Measurements from ENCODE around the gene TLK2.

DNA sequence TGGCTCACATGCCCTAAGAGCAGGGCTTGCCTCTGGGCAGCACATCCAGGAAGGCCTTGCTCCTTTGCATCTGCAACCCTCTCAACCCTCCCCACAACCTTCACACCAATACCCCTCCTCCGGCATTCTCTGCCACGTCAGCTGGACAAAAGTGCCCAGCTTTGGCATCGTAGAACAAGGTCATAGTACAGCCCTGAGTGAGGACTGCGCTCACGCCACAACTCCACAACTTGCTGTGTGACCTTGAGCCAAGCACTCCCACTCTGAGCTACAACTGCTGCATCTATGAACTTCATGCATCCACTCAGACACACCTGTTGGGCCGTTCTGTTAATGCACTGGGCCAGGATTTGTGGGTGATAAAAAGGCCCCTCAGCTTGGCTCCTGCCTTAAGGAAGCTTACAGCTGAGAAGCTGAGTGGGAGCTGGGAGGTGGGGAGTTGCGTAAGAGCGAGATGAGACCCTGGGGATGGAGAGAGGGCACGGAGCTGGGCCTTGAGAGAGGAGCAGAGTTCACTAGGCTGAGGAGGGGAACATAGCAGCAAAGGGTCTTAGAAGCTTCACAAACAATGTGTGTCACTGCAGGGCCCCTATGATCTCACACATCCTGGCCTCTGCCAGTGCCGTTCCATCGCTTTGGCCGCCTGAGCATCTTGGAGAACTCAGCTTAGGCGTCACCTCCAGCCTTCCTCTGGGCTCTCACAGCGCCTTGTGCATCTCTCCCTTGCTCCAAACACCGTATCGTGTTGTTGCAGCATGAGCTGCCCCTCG lies 140.2 kb downstream of the TLK2 start:
- TF ChIP-seq, protein P1, sequence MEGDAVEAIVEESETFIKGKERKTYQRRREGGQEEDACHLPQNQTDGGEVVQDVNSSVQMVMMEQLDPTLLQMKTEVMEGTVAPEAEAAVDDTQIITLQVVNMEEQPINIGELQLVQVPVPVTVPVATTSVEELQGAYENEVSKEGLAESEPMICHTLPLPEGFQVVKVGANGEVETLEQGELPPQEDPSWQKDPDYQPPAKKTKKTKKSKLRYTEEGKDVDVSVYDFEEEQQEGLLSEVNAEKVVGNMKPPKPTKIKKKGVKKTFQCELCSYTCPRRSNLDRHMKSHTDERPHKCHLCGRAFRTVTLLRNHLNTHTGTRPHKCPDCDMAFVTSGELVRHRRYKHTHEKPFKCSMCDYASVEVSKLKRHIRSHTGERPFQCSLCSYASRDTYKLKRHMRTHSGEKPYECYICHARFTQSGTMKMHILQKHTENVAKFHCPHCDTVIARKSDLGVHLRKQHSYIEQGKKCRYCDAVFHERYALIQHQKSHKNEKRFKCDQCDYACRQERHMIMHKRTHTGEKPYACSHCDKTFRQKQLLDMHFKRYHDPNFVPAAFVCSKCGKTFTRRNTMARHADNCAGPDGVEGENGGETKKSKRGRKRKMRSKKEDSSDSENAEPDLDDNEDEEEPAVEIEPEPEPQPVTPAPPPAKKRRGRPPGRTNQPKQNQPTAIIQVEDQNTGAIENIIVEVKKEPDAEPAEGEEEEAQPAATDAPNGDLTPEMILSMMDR (IDR thresholded peaks at IDR 0.05) = no peak
- TF ChIP-seq POLR2A (IDR thresholded peaks at IDR 0.05) = no peak

Measured in thyroid gland (tissue), 4 donors.